NK-92 treated with Interleukin-12 subunit alpha and Interleukin-12 subunit beta, amount 100 ng/mL, for 24 hours (cell line): ENCODE data around the gene POP7.
"Not testable (repeated sequence)": the region's sequence is repeated elsewhere in the genome, so short reads cannot be mapped to it uniquely, and the experiment has no call there.

ENCODE experiments used
- DNase-seq: peaks from one replicate; lab custom pipeline; 2025; lab: John Stamatoyannopoulos, UW

The POP7 gene

DNA sequence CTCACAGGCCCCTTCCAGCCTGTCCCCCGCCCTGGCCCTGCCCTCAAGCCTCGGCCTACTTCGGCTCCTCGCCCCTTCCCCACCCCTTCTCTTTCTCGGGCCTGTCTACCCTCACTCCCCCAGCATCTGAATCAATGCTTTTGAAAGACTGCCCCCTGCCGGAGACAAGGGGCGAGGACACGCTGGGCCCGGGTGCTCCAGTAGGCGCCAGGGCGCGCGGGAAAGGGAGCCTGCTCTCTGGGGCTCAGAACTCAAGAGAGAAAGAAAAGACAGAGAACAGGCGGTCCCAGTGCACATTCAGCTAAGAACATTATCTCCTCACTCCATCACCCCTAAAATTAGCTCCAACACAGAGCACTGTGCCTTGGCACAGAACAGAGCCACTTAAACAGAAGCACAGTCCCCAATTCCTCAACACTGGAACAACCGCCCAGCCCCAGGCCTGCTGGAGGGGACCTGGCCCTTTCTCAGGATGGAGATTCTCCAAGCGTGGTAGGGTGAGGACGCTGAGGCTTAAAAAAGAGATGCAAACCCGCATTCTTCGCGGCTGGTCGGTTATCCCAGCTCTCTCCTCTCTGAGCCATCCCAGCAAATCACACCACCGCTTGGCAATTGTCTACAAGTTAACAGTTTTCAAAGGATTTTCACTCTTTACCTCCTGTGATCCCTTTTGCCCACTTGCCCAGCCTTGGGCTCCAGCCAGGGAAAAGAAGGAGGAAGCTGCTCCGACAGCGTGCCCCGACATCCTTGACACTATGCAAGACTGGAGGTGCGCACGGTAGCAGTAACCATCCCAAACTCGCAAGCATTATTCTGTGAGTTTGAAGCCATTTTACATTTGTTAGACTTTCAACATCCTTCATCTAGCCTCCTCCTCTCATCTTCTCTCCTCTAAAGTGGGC is 14.0 kb upstream of the POP7 start:
- peak; percentile 56 for DNase-seq

GRCh38 chr7:100692578-100692961 is 13.4 kb upstream of the POP7 start:
- no peak for DNase-seq

- DNase-seq = no peak
These were observed 12.4 kb upstream of the POP7 start for GRCh38 chr7:100693312-100694097.

DNA sequence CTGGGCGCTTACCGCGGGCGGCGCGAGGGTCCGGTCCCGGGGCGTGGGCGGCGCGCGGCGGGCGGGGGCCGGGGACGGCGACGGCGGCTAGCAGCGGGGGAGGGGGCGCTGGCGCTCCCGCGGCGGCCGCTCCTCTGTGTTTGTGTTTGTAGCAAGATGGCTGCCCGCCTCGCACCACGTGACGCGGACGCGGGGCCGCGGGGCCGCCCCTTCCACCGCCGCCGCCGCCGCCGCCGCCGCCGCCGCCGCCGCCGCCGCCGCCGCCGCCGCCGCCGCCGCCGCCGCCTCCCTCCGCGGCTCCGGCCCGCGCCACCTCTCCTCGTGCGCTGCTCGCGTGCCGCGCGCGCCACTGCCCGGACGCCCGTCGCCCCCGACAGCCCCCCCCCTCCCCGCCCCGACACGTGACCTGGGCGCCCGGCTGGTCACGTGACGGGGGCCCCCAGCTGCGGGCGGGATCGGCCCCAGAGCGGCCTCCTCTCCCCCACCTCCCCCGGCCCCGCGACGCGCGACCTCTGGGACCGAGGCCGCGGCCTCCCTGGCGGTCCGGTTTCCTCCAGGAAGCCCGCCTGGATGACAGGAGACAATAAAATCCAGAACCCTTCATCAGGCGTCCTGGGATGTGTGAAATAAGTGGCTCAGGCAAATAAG is 11.7 kb upstream of the POP7 start, which contains the start of gene GIGYF1:
Gene GIGYF1, minus strand, starts transcription at position 153 of the 648 bp plus-strand sequence. CDS start 6,012 bp downstream, outside the sequence.
- peak; percentile 73 for DNase-seq

DNA sequence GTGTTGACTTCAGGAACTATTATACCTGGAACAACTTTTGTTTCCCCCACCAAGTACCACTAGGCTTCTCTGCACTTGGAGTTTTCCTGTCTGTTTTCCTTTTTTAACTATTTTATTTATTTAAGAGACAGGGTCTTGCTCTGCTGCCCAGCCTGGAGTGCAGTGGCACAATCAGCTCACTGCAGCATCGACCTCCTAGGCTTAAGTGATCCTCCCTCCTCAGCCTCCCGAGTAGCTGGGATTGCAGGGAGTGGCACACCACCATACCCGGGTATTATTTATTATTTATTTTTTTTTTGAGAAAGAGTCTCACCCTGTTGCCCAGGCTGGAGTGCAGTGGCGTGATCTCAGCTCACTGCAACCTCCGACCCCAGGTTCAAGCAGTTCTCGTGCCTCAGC is 9.8 kb upstream of the POP7 start:
- no peak for DNase-seq

DNA sequence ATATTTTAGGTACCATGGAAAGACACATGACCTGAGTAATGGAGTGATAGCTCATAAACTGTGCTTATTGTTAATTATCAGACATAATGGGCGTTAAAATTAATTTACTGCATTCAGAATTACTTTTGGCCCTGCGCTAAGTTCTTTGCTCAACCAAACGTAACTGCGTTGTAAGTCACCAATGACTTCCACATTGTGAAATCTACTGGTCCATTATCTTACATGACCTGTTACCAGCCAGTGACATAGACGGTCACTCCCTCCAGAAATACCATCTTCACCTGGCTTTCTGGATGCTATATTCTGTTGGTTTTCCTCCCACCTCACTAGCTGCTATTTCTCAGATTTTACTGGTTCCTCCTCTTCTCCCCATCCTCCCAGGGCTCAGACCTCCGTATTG is 6.9 kb upstream of the POP7 start:
- no peak for DNase-seq

GRCh38 chr7:100701089-100701488 is 4.8 kb upstream of the POP7 start:
- not testable (repeated sequence) for DNase-seq

DNA sequence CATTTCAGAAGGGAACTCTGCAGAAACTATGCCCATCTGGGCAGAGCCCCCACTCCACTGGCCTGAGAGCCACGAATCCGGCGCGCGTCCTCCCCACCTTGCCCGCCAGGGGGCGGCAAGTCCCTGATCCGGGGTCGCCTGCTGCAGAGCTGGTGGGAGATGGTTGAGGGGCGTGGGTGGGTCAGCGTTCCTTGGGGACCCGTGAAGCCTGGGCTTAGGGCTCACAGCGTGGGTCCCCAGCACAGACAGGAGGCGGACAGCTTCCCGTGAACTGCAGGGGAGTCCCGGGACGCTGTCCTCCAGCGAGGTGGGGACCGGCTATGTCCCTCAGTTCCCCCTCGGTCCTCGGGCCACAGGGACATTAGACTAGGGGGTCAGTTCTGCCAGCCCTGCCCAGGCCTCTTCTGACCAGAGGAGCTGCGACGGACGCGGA is 585 bp upstream of the POP7 start:
- peak; percentile 79 for DNase-seq

DNA sequence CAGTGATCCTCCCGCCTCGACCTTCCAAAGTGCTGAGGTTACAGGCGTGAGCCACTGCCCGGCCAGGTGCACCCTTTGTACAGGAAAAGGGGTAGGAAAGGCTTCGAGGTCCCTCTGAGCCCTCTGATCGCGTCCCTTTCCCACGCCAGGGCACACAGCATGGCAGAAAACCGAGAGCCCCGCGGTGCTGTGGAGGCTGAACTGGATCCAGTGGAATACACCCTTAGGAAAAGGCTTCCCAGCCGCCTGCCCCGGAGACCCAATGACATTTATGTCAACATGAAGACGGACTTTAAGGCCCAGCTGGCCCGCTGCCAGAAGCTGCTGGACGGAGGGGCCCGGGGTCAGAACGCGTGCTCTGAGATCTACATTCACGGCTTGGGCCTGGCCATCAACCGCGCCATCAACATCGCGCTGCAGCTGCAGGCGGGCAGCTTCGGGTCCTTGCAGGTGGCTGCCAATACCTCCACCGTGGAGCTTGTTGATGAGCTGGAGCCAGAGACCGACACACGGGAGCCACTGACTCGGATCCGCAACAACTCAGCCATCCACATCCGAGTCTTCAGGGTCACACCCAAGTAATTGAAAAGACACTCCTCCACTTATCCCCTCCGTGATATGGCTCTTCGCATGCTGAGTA is 871 bp downstream of the POP7 start:
- no peak for DNase-seq

DNA sequence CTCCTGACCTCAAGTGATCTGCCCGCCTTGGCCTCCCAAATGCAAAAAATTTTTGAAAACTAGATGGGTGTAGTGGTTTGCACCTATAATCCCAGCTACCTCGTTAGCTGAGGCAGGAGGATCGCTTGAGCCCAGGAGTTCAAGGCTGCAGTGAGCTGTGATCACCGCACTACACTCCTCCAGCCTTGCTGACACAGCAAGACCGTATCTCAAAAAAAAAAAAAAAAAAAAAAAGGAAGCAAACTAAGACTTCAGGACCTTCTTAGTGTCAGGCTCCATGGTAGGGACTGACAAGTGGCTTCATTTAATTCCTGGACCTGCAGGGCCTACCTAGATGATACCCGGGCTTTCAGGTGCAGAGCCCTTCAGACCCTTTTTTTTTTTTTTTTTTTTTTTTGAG is 2.5 kb downstream of the POP7 start:
- no peak for DNase-seq

DNA sequence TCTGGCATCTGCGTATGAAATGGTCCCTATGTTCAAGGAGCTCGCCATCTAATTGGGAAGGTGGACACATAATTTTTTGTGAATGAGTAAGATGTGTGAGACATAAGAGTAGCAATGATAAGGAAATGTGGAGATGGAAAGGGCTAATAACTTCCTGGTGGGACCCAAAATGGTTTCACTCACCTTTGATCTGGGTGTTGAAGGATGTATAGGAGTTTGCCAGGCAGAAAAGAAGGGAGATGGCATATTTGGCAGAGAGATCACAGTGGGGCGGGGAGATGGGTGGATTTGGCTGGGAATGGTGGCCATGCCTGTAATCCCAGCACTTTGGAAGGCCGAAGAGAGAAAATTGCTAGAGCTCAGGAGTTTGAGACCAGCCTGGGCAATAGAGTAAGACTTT is 4.5 kb downstream of the POP7 start:
- no peak for DNase-seq

DNA sequence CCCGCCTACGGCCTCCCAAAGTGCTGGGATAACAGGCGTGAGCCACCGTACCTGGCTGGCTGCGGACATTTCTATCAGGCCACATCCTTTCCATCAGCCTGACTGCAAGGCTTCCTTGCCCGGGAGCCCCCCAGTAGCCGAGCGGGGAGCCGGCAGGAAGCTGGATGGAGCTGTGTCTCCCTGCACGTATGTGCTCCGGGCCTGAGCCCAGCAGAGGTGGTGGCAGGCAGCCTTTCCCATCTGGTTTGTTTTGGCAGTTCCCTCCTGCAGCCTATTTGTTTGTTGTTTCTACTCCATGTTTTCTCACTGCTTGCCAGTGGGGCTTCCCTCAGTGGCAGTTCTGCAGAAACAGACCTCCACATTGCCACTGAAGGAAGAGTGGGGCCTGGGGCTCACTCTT is 5.4 kb downstream of the POP7 start:
- no peak for DNase-seq

DNA sequence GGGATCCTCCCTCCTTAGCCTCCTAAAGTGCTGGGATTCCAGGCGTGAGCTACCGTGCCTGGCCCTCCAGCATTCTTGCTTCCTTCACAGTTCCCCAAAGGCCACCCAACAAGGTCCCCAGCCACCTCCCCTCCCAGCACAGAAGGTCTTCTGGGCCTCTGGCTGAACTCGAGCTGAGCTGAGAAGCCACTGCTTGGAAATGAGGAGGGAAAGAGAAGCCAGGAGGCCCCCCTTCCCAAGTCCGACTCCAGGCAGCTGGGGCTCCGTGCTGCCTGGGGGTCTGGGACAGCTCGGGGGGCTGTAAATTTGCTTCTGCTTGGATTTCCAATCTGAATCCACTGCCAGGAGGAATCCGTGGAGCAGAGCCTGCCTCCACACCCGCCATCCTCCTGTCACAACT is 8.8 kb downstream of the POP7 start:
- DNase-seq = no peak

DNA sequence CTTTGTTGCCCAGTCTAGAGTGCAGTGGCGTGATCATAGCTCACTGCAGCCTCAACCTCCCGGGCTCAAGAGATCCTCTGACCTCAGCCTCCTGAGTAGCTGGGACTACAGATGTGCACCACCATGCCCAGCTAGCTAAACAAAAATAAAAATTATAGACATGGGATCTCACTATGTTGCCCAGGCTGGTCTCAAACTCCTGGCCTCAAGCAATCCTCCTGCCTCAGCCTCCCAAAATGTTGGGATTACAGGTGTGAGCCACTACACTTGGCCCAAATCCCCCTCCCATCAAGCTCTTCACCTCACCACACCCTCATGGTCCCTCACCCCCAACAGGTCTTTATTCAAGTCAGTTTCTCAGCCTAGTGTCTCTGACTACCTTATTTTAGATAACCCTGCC is 11.2 kb downstream of the POP7 start:
- DNase-seq = not testable (repeated sequence)

GRCh38 chr7:100719523-100720278 is 13.8 kb downstream of the POP7 start:
- no peak for DNase-seq

- DNase-seq = no peak
These were observed 14.4 kb downstream of the POP7 start, which contains the start of gene EPO for GRCh38 chr7:100720279-100720670. Gene EPO, plus strand, starts transcription at chr7:100720468. Its CDS starts 513 bp downstream, at chr7:100720981.

DNA sequence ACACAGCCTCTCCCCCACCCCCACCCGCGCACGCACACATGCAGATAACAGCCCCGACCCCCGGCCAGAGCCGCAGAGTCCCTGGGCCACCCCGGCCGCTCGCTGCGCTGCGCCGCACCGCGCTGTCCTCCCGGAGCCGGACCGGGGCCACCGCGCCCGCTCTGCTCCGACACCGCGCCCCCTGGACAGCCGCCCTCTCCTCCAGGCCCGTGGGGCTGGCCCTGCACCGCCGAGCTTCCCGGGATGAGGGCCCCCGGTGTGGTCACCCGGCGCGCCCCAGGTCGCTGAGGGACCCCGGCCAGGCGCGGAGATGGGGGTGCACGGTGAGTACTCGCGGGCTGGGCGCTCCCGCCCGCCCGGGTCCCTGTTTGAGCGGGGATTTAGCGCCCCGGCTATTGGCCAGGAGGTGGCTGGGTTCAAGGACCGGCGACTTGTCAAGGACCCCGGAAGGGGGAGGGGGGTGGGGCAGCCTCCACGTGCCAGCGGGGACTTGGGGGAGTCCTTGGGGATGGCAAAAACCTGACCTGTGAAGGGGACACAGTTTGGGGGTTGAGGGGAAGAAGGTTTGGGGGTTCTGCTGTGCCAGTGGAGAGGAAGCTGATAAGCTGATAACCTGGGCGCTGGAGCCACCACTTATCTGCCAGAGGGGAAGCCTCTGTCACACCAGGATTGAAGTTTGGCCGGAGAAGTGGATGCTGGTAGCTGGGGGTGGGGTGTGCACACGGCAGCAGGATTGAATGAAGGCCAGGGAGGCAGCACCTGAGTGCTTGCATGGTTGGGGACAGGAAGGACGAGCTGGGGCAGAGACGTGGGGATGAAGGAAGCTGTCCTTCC is 15.0 kb downstream of the POP7 start:
- DNase-seq = no peak

GRCh38 chr7:100721505-100721812 is 15.5 kb downstream of the POP7 start:
- DNase-seq = no peak

- DNase-seq = no peak
These were observed 16.7 kb downstream of the POP7 start for GRCh38 chr7:100722480-100723212.
